SU-DHL-6 (cell line): ENCODE measurements around the gene FSIP1.

Source experiments
- CTCF ChIP-seq: fragments of 200-600 bp; sonication (generic); IDR thresholded peaks from one replicate; pipeline ENCODE4 v1.5.1; 2017; ENCODE audit warnings: antibody characterized with exemption, mild to moderate bottlenecking, low read length, moderate library complexity; ENCODE audit not compliant: insufficient read depth, poor library complexity, severe bottlenecking
- EZH2phosphoT487 ChIP-seq: fragments of 200-600 bp; sonication (generic), shearing (Covaris generic); conservative IDR thresholded peaks from 2 replicates; pipeline ENCODE4 v1.6.1; 2018; ENCODE audit warnings: mild to moderate bottlenecking, antibody characterized with exemption, low read length, moderate library complexity, mixed read lengths

- TF ChIP-seq CTCF (no peak), EZH2phosphoT487 (no peak)
Measured at GRCh38 chr15:39599871-39600270, 182.8 kb downstream of the FSIP1 start.
